K562 (cell line): ENCODE data around the gene TRPC4. TPM values are rescaled to one million over a fixed set of nuclear protein-coding genes. Genes with fewer than 3 reads are reported as not detected.

Experiments used
- ATAC-seq: fragments of 200-7000 bp; cut with Tn5 transposase; 3 replicates; pipeline ENCODE4 v1.9.1; 2020; ENCODE audit warnings: moderate library complexity
- BruUV-seq: library from RNA; stranded (reverse); fragments of 400-500 nt; replicated peaks from 2 replicates; lab custom pipeline; 2021; lab: Mats Ljungman, UMichigan
- CTCF ChIA-PET: fragments of 300-600 bp; formaldehyde crosslinking; extraction: SDS; loops from one replicate; lab custom pipeline; 2021; ENCODE audit warnings: low intra/inter-chr PET ratio; lab: Yijun Ruan, JAX
- POLR2A ChIA-PET: fragments of 300-600, 350-650 bp; sonication (Branson Sonifier 250); formaldehyde crosslinking; extraction: SDS; loops from one replicate; lab custom pipeline; 2021; ENCODE audit warnings: antibody characterized with exemption, inconsistent platforms; lab: Yijun Ruan, JAX
- DNase-seq, 4 experiments: peaks; one replicate each; pipeline versions ENCODE4 v3.0.0 to v3.0.0-alpha.2; 2011 to 2018; ENCODE audit warnings: low spot score in 3 of 4, mixed read lengths in 3 of 4; ENCODE audit errors: extremely low read depth in 1 of 4
- FAIRE-seq: peaks from 2 replicates; lab custom pipeline; 2011; peaks lifted over from hg19 to GRCh38; lab: Jason Lieb, UNC
- H2AFZ ChIP-seq: 2 replicates; pipeline ENCODE4 v1.6.0; 2011; ENCODE audit warnings: low read depth, low read length, control low read depth, inconsistent platforms
- H3K27ac ChIP-seq: fragments of 200-600 bp; 3 replicates; pipeline ENCODE4 v1.8.0; 2011; ENCODE audit warnings: low read depth, mild to moderate bottlenecking, control low read depth, inconsistent platforms, low read length, moderate library complexity, mixed read lengths; ENCODE audit errors: extremely low read depth
- H3K27me3 ChIP-seq, 2 experiments: fragments of 300-600 bp in 1 of 2; 2 replicates in 1 of 2; 3 replicates in 1 of 2; pipeline versions ENCODE4 v1.6.0 to v1.8.0; 2011; ENCODE audit warnings: inconsistent platforms in 2 of 2, low read length in 2 of 2, mild to moderate bottlenecking in 1 of 2, mixed read lengths in 1 of 2, moderate library complexity in 1 of 2; ENCODE audit not compliant: control insufficient read depth in 2 of 2, insufficient read depth in 2 of 2
- H3K36me3 ChIP-seq: fragments of 300-600 bp; 3 replicates; pipeline ENCODE4 v1.8.0; 2011; ENCODE audit warnings: mild to moderate bottlenecking, low read length, inconsistent platforms; ENCODE audit not compliant: control insufficient read depth, insufficient read depth
- H3K4me1 ChIP-seq, 2 experiments: fragments of 200-600 bp in 1 of 2; replicated peaks in 1 of 2; 2 replicates in 1 of 2; 3 replicates in 1 of 2; pipeline versions ENCODE4 v1.5.1 to v1.8.0; 2011; ENCODE audit warnings: inconsistent platforms in 2 of 2, low read length in 2 of 2, mild to moderate bottlenecking in 1 of 2, mixed read lengths in 1 of 2, moderate library complexity in 1 of 2; ENCODE audit not compliant: control insufficient read depth in 2 of 2, insufficient read depth in 2 of 2
- H3K4me2 ChIP-seq: 2 replicates; pipeline ENCODE4 v1.6.1; 2011; ENCODE audit warnings: low read length, control low read depth, inconsistent platforms, mixed read lengths; ENCODE audit not compliant: insufficient read depth
- H3K4me3 ChIP-seq: fragments of 200-600 bp; sonication (generic), shearing (Covaris generic); 2 replicates; pipeline ENCODE4 v1.5.1; 2016; ENCODE audit warnings: control low read depth, inconsistent platforms
- H3K79me2 ChIP-seq: fragments of 200-600 bp; 3 replicates; pipeline ENCODE4 v1.8.0; 2011; ENCODE audit warnings: low read length, inconsistent platforms; ENCODE audit not compliant: control insufficient read depth, insufficient read depth
- H3K9ac ChIP-seq, 2 experiments: 2 replicates each; pipeline versions ENCODE4 v1.6.0 to v1.6.1; 2011; ENCODE audit warnings: low read depth in 2 of 2, low read length in 2 of 2, control low read depth in 1 of 2, inconsistent platforms in 1 of 2, mild to moderate bottlenecking in 1 of 2, mixed read lengths in 1 of 2; ENCODE audit not compliant: insufficient read depth in 1 of 2
- H3K9me1 ChIP-seq: one replicate; pipeline ENCODE4 v1.6.0; 2011; ENCODE audit warnings: inconsistent platforms, mild to moderate bottlenecking, low read length, moderate library complexity; ENCODE audit not compliant: control insufficient read depth, insufficient read depth
- H3K9me3 ChIP-seq: replicated peaks from 2 replicates; pipeline ENCODE4 v1.5.1; 2011; ENCODE audit warnings: low read depth, low read length, inconsistent platforms; ENCODE audit not compliant: control insufficient read depth, insufficient read depth
- H4K20me1 ChIP-seq: replicated peaks from 2 replicates; pipeline ENCODE4 v1.6.1; 2011; ENCODE audit warnings: low read length, inconsistent platforms, mixed read lengths; ENCODE audit not compliant: control insufficient read depth, insufficient read depth
- BCL6 ChIP-seq: fragments of 250-450 bp; sonication (Bioruptor Pico); IDR thresholded peaks from 2 replicates; pipeline ENCODE4 v1.4.0; 2020
- HDAC1 ChIP-seq, 2 experiments: fragments of 450-650 bp; IDR thresholded peaks; 2 replicates each; pipeline ENCODE4 v1.6.1; 2016 to 2017; ENCODE audit warnings: inconsistent platforms in 1 of 2, mild to moderate bottlenecking in 1 of 2, moderate library complexity in 1 of 2
- HNRNPLL ChIP-seq: fragments of 200-400 bp; formaldehyde crosslinking; IDR thresholded peaks from 2 replicates; pipeline ENCODE4 v1.6.1; 2017; ENCODE audit warnings: low read length, low read depth, mild to moderate bottlenecking; ENCODE audit not compliant: poor library complexity, severe bottlenecking
- POLR3G ChIP-seq: IDR thresholded peaks from 2 replicates; pipeline ENCODE4 v1.6.1; 2011; ENCODE audit not compliant: insufficient read length, insufficient replicate concordance; ENCODE audit errors: extremely low read depth
- RUNX1 ChIP-seq: sonication (generic); IDR thresholded peaks from 2 replicates; pipeline ENCODE4 v1.6.1; 2016; ENCODE audit warnings: antibody characterized with exemption, low read depth
- SMARCA4 ChIP-seq: fragments of 450-650 bp; IDR thresholded peaks from 2 replicates; pipeline ENCODE4 v1.6.1; 2016
- SMARCB1 ChIP-seq: IDR thresholded peaks from 2 replicates; pipeline ENCODE4 v1.6.1; 2011; ENCODE audit warnings: improper control_type of control experiment, low read depth; ENCODE audit not compliant: insufficient read length
- ZNF347 ChIP-seq: fragments of 450-650 bp; formaldehyde crosslinking; IDR thresholded peaks from 2 replicates; pipeline ENCODE4 v1.4.0; 2020; ENCODE audit warnings: low read depth, mild to moderate bottlenecking, moderate library complexity
- ZNF395 ChIP-seq: fragments of 200-800 bp; sonication (Bioruptor generic); IDR thresholded peaks from 2 replicates; pipeline ENCODE4 v1.6.1; 2017; ENCODE audit warnings: missing genetic modification characterization, missing compliant biosample characterization
- WGBS: fragments of 100-300 bp; shearing (Covaris generic); methylation state at CpG from one replicate; pipeline ENCODE4 v1.1.6; 2016; ENCODE audit warnings: low coverage, mixed read lengths; ENCODE audit not compliant: insufficient coverage; ENCODE audit errors: missing lambda C conversion rate; 5-methylcytosine and 5-hydroxymethylcytosine counted together
- in situ Hi-C: fragments of 300-500 bp; cut with MboI; formaldehyde crosslinking; loops from 4 replicates; pipeline ENCODE4 v1.15.0; 2018; ENCODE audit warnings: inconsistent platforms, mixed read lengths
- intact Hi-C: fragments of 100-400 bp; cut with micrococcal nuclease; formaldehyde crosslinking; loops from 2 replicates; pipeline ENCODE4 v1.14.2; 2022
- polyA plus RNA-seq, 8 experiments: library from polyadenylated mRNA; depleted of rRNA in 4 of 8; stranded (reverse) in 5 of 8; unstranded in 3 of 8; fragments of >200 nt; fragmentation: Nextera tagmentation in 2 of 8; fragmentation: Illumina TruSeq in 1 of 8; extraction: Ambion mirVana in 2 of 8; extraction: Trizol in 1 of 8; gene quantifications; 2 replicates each; pipeline versions ENCODE4 v1.2.1 to v1.2.3, GENCODE V29; 2011 to 2014; ENCODE audit warnings: inconsistent platforms in 1 of 8, missing spikeins in 1 of 8
- total RNA-seq, 7 experiments: library from RNA; depleted of rRNA in 6 of 7; stranded (reverse); fragments of >200 nt in 6 of 7; fragmentation: Illumina TruSeq in 2 of 7; extraction: Trizol in 2 of 7; gene quantifications; 2 replicates each; pipeline versions ENCODE4 v1.2.1 to v1.2.3, GENCODE V29; 2011 to 2021; ENCODE audit warnings: low replicate concordance in 1 of 7

TRPC4 gene
- total and polyA plus RNA-seq, 9 of the 15 experiments (the other 6 are each of a cell fraction or from before 2014, with no cell fraction given): 0.03 to 0.04 TPM; not detected in 7

- no peak for TF ChIP-seq SMARCB1
- TF ChIP-seq HNRNPLL: no peak
- TF ChIP-seq ZNF347: no peak
- no peak for TF ChIP-seq POLR3G
- TF ChIP-seq SMARCA4: no peak
- no peak for TF ChIP-seq BCL6 (CRISPR knock-in tag)
- TF ChIP-seq RUNX1: no peak
- no peak for TF ChIP-seq HDAC1 (IDR thresholded peaks at IDR 0.05)
- no peak for TF ChIP-seq ZNF395 (CRISPR knock-in tag)
- CTCF ChIA-PET: no interaction called here
- no peak for FAIRE-seq
- BruUV-seq: no TSS peak
- Histone ChIP-seq H3K79me2 (no peaks in the 10 kb centered on the region), H4K20me1 (no peaks in the 10 kb centered on the region), H2AFZ (no peak overlapping the region), H3K27ac (no peak overlapping the region), H3K4me2 (no peak overlapping the region), H3K4me1 (no peaks in the 10 kb centered on the region), H3K27me3 (no peaks in the 10 kb centered on the region), H3K36me3 (no peaks in the 10 kb centered on the region), H3K9ac (no peak overlapping the region), H3K9me3 (no peaks in the 10 kb centered on the region), H3K9me1 (no peaks in the 10 kb centered on the region), H3K4me3 (no peak overlapping the region)
- intact Hi-C loops: no loop called here
- WGBS: 0% methylated on average over 3 of the region's 3 CpGs
- ATAC-seq: no peak
- no peak for DNase-seq
- POLR2A ChIA-PET: no interaction called here
- in situ Hi-C loops: no loop called here
Observed at GRCh38 chr13:37662624-37663023, 206.9 kb downstream of the TRPC4 start.
